ENCODE results near the gene RNF214.

Gene RNF214

DNA sequence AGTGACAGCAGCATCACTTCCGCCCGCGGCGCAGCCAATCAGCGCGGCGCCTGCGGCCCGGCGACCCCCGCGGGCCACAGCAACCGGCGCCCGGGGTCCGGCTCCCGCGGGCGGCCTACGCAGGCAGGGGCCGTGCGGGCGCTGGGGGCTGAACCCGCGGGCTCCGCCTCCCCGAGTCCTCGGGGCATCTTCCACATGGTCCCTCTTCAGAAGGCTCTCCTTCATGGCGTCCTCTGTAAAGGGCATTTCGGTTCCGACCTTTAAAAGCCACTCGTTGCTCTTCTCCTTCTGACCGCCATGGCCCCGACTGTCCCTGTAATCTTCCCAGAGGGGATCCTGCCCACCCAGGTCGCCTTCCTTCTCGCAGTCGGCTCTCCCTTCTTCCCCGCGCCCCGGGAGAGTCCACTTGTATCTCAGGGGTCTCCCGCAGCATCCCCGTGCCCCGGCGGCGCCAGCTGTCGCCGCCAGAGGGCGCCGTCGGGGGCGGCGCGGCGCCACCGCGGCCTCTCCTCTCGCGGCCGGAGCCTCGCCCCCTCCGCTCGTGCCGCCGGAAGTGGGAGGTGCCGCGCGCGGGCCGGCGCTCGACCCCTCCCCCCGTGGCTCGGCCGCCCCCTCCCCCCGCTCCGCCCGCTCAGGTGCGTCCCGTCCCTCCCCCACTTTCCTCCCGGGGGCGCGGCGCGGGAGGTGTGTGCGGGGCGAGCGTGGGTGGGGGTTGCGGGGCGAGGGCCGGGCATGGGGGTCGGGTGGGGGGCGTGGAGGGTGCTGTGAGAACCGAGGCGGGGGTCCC lies at the start of gene RNF214:
Gene RNF214 (plus strand): TSS at position 580 of the 787 bp plus-strand sequence. CDS start 1,602 bp downstream, outside the sequence.
- peak; percentile 92 for DNase-seq

GRCh38 chr11:117183178-117183577 lies 49.3 kb upstream of the RNF214 start:
- DNase-seq = peak; percentile 44

DNA sequence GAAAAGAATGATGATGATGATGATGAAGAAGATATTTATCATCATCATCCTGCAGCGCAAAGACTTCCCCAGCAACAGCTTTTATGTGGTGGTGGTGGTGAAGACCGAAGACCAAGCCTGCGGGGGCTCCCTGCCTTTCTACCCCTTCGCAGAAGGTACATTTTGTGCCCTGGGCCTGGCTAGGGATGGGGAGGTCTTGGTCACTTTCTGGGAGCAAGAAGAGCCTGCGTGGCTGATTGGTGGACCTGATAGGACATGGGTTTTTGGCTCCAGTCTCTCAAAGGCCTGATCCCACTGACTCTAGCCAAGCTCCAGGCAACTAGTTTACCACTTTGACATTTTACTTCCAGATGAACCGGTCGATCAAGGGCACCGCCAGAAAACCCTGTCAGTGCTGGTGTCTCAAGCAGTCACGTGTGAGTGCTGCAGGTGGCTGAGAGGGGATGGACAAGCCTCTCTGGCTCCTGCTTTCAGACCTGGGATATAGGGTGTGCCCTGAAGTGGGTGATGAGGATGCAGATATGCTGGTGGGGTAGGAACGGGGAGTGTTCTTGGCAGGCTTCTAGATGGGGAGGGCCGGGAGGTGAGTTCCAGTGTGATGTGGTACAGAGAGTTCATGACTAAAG lies 48.6 kb upstream of the RNF214 start:
- DNase-seq = peak; percentile 43

- DNase-seq = peak; percentile 17
Observed at GRCh38 chr11:117185736-117186430, 46.6 kb upstream of the RNF214 start.

- DNase-seq = peak; percentile 53
Observed at GRCh38 chr11:117186431-117186761, 46.1 kb upstream of the RNF214 start.

GRCh38 chr11:117187007-117187406 lies 45.5 kb upstream of the RNF214 start:
- DNase-seq = peak; percentile 30

DNA sequence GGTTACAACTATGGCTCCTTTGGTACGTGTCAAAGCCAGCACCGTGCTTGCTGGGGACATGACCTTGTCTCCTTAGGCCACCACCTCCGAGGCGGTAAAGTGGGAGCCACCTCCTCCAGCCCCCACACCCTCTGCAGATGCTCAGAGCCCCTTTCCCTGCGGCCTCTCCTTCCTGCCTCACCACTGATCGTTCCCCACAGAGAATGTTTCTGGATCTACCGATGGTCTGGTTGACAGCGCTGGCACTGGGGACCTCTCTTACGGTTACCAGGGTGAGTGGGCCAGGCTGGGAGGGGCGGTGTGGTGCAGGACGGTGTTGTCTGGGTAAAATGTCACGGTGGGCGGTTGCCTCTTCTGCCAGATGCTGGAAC lies 45.1 kb upstream of the RNF214 start:
- DNase-seq = no peak

DNA sequence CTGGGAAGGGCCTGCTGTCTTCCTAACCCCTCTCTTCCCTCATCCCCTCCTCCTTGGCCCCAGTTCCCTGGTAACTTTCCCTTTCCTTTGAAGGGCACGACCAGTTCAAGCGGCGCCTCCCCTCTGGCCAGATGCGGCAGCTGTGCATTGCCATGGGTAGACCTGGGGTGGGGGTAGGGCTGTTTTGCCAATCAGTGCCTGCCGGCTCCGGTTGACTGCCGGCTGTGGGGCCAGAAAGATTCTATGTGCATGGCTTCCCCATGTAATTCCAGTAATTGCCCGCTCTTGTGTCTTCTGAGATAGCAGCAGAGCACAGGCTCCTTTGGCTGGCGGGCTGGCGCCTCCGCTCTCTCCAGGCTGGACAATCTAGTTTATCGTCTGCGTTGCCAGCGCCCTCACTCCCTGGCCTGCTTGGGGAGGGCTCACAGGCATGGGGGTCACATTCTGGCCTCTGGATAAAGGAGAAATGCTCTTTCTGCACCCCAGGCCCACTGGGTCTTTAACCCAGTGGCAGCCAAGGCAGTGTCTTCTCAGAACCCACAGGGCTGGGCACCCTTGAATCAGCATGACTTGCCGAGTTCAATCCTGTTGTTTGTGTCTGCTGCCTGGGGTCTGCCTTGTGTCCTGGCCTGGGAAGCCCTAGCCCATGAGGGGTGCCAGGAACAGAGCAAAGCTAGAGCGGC lies 44.5 kb upstream of the RNF214 start:
- peak; percentile 57 for DNase-seq

GRCh38 chr11:117188620-117189081 lies 43.8 kb upstream of the RNF214 start:
- peak; percentile 52 for DNase-seq

GRCh38 chr11:117189191-117189940 lies 43.1 kb upstream of the RNF214 start:
- DNase-seq = peak; percentile 38

DNA sequence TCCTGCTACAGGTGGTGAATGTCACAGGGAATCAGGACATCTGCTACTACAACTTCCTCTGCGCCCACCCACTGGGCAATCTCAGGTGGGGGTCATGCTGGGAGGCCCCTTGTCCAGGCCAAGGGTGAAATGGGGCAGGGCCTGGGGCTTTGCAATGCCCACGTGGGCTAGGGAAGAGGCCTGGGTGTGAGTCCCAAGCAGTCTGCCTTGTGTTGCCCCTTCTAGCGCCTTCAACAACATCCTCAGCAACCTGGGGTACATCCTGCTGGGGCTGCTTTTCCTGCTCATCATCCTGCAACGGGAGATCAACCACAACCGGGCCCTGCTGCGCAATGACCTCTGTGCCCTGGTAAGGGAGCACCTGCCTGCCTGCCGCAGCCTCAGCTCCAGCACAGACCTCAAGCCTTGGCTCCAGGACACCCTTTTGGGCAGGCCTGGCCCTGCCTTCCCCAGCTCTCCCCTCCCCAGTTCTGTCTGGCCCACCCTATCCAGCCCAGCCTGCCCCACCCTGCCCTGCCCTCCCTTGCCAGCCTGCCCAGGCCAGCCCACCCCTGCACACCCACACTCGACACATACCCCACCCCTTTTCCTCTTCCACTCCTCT lies 42.4 kb upstream of the RNF214 start:
- DNase-seq = peak; percentile 47

DNA sequence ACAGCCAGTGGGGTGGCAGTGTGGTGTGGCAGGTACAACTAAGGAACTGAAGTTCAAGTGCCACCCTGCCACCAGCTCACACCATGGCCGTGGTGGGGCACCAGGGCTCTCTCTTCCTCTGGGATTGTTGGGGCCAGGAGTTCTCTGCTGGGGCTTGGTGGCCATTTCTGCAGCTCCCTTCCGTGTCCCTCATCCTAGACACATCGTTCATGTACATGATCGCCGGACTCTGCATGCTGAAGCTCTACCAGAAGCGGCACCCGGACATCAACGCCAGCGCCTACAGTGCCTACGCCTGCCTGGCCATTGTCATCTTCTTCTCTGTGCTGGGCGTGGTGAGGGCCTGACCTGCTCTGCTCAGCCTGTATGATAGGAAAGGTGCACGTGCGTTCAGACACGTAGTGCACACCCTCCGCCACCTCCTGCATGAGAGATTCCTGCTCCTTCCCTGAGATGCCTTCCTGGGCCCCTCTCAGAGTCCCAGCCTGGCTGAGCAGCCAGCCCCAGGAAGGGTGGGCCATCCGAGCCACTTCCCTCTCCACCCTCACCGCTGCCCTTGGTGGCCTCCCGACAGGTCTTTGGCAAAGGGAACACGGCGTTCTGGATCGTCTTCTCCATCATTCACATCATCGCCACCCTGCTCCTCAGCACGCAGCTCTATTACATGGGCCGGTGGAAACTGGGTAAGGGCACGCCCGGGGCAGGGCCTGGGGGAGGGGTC lies 40.6 kb upstream of the RNF214 start:
- peak; percentile 50 for DNase-seq

GRCh38 chr11:117192401-117192875 lies 40.0 kb upstream of the RNF214 start:
- no peak for DNase-seq

DNA sequence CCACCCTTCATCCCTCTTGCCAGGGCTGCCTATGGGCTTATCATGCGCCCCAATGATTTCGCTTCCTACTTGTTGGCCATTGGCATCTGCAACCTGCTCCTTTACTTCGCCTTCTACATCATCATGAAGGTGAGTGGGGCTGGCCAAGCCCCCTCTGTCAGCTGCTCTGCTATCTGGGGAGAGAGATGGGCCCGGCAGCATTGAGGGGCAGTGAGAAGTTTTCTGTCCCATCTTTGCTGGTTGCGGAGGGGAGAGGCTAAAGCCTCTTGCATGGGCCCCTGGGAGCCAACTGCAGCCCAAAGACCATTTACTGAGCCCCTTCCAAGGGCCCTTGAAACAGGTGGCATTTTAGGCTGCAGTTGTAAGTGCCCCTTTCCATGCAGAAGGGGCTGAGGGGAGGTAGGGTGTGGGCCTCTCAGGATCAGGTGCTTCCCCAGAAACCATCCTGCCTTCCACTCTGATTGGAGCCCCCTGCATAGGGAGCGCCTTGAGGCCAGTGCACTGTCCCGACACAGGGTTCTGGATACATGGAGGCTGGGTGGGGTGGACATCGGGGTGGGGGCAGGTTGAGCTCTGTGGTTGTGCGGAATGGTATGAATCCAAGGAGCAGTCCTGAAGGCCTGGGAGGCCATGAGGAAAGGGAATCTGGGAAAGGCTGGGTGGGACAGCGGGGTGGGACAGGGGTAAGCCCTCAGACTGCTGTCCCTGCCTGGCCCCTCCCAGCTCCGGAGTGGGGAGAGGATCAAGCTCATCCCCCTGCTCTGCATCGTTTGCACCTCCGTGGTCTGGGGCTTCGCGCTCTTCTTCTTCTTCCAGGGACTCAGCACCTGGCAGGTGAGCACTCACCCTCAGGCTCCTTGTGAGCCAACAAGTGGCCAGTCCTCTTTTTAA lies 39.1 kb upstream of the RNF214 start:
- DNase-seq = no peak

DNA sequence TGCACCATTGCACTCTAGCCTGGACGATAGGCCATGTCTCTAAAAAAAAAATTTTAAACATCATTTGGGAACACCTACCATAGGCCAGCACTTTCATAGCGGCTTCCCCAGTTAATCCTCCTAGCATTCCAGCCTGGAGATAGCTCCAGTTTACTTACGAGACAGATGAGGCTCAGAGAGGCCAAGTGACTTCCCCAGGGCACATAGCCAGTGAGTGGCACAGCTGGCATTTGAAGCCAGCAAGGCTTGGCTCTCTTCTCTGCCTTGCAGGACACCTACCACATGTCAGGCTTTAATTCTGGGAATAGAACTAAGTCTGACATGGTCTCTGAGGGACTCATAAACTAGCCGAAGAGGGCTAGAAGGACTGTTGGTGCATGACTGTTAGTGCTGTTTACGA lies 38.2 kb upstream of the RNF214 start:
- DNase-seq = no peak

DNA sequence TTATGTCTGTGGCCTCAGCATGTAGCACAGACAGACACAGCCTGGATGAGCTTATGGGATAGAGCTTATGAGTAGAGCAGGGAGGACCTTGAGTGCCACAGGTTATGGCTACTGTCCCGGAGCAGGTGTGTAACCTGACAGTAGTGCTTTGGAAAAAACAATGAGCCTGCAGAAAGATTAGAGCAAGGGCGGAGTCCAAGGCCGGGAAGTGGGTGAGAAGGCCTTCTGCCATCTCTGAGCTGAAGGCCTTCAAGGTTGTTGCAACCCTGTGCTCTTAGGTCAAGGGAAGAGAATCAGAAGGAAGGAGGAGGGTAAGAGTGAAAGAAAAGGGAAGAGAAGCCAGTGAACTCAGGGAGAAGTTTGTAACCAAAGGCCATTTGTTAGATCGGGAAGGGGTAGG lies 37.2 kb upstream of the RNF214 start:
- no peak for DNase-seq

- DNase-seq = no peak
Observed at GRCh38 chr11:117195761-117196160, 36.7 kb upstream of the RNF214 start.

DNA sequence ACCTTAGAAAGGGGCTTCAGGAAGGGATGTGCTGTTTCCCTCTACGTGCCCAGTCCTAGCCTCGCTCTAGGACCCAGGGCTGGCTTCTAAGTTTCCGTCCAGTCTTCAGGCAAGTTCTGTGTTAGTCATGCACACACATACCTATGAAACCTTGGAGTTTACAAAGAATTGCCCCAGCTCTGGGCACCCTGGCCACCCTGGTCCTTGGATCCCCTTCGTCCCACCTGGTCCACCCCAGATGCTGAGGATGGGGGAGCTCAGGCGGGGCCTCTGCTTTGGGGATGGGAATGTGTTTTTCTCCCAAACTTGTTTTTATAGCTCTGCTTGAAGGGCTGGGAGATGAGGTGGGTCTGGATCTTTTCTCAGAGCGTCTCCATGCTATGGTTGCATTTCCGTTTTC lies 35.5 kb upstream of the RNF214 start:
- DNase-seq = no peak

- no peak for DNase-seq
Observed at GRCh38 chr11:117197516-117198456, 34.7 kb upstream of the RNF214 start.
